ENCODE data around the gene HSPA4. TPM values are rescaled to one million over a fixed set of nuclear protein-coding genes. Genes with fewer than 3 reads are reported as not detected.
A peak's percentile ranks its signal among the peaks of the same experiment; 100 is the strongest.

The HSPA4 gene
- total RNA-seq, 2 donors from 2014 or later, result 245 to 287 TPM

DNA sequence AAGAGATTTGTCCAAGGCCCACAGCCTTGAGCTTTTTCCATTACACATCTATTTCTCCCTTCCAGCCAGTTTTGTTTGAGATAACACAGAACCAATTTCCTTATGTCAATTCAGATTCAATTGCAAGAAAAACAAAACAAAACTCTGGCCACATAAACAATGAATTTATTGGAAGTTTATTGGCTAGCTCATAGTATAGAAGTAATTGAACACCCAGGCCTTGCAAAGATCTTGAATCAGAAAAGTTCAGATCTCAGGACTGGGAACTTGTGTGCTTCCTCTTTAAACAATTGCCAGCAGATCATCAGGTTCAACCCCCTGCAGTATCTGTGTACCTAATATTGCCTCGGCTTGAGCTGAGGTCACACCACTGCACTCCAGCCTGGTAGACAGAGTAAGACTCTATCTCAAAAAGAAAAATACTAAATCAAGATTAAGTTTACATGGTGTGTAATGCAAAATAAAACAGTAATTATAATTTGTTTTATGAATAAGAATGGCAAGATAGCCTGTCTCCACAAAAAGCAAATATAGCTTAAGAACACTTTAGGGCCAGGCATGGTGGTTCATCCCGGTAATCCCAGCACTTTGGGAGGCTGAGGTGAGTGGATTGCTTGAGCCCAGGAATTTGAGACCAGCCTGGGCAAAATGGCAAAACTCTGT, 21.3 kb upstream of the HSPA4 start:
- TF ChIP-seq, protein P1, sequence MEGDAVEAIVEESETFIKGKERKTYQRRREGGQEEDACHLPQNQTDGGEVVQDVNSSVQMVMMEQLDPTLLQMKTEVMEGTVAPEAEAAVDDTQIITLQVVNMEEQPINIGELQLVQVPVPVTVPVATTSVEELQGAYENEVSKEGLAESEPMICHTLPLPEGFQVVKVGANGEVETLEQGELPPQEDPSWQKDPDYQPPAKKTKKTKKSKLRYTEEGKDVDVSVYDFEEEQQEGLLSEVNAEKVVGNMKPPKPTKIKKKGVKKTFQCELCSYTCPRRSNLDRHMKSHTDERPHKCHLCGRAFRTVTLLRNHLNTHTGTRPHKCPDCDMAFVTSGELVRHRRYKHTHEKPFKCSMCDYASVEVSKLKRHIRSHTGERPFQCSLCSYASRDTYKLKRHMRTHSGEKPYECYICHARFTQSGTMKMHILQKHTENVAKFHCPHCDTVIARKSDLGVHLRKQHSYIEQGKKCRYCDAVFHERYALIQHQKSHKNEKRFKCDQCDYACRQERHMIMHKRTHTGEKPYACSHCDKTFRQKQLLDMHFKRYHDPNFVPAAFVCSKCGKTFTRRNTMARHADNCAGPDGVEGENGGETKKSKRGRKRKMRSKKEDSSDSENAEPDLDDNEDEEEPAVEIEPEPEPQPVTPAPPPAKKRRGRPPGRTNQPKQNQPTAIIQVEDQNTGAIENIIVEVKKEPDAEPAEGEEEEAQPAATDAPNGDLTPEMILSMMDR (conservative IDR thresholded peaks at IDR 0.05), result no peak
- WGBS, 2 experiments (ENCODE audit: insufficient coverage in 1 of 2, insufficient read length in 1 of 2), result 56% methylated on average over 1 of the region's 2 CpGs; no CpG with 5 or more reads in 1 of the 2 experiments
- no peak overlapping the region for H3K4me3 Mint-ChIP-seq

DNA sequence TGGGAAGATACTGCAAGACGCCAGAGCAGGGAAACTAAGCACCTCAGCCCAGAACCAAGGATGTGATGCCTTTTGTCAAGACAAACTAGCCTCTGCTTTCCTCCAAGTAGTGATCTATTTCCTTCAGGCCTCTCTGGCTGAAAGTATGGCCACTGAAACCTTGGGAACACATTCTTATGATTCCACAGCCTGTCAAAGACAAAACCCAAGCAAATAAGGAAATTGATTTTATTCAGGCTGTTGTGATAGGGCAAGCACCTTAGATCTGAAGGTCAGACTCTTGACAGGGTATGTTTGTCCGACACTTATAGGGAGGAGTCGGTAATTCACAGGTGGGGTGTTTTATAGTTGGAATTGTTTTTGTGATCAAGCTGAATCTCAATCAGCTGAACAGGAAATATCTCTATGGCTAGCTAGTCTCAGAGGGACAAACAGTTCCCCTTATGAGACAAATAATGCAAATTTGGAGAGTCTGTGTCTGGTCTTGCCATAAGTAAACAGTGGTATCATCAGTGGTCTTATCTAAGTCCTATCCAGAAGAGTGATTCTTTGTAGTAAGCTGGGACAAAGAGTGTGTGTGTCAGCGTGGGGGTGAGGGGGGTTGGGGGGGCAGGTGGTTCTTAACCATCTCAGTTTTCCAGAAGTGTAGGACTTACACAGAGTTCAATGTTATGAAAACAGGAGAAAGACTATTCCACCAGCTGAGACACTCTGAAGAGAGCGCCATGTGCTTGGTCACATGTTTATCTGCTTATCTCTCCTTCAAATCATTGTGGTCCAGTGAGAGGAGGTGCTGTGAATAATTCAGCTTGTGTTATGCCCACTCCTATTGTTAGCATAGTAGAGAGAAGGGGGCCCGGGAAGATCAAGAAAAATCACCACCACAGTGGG, 18.7 kb upstream of the HSPA4 start:
- DNase-seq, result no peak
- Histone ChIP-seq H3K9me3 (ENCODE audit: control insufficient read depth, low read length) (no peaks in the 10 kb centered on the region), H3K9ac (ENCODE audit: extremely low read depth, low read length, poor library complexity, severe bottlenecking) (no peak overlapping the region), H3K27me3 (ENCODE audit: control insufficient read depth, insufficient read depth, low read length, poor library complexity, severe bottlenecking) (no peaks in the 10 kb centered on the region), H3K4me1 (ENCODE audit: control insufficient read depth, insufficient read depth, low read length) (peaks cover 14% of the 10 kb centered on the region), H3K4me3 (ENCODE audit: low read length) (no peak overlapping the region), H3K36me3 (ENCODE audit: control insufficient read depth, insufficient read depth, low read length) (no peaks in the 10 kb centered on the region), H3K27ac (ENCODE audit: low read depth, low read length) (no peak overlapping the region)
- Mint-ChIP-seq H3K9me3 (no peaks in the 10 kb centered on the region), H3K27me3 (ENCODE audit: insufficient read depth) (no peaks in the 10 kb centered on the region), H3K27ac (peak overlapping the region; percentile 91), H3K4me1 (peaks cover 37% of the 10 kb centered on the region), H3K36me3 (ENCODE audit: low read depth) (no peaks in the 10 kb centered on the region), H3K4me3 (no peak overlapping the region)
- WGBS, 2 experiments (ENCODE audit: insufficient coverage in 1 of 2, insufficient read length in 1 of 2), result 71 to 76% methylated on average over 2 to 6 of the region's 6 CpGs
- TF ChIP-seq, protein P1 (conservative IDR thresholded peaks at IDR 0.05), result no peak

More for the DNA sequence above, 21.3 kb upstream of the HSPA4 start:
- no peaks in the 10 kb centered on the region for H3K27me3 Mint-ChIP-seq (ENCODE audit: insufficient read depth)
- H3K4me3 ChIP-seq (ENCODE audit: low read length), result no peak overlapping the region
- no peak for DNase-seq
- H3K4me1 Mint-ChIP-seq, result peaks cover 42% of the 10 kb centered on the region
- H3K9ac ChIP-seq (ENCODE audit: extremely low read depth, low read length, poor library complexity, severe bottlenecking), result no peak overlapping the region
- peak overlapping the region; percentile 31 for H3K27ac Mint-ChIP-seq
- no peaks in the 10 kb centered on the region for H3K36me3 ChIP-seq (ENCODE audit: control insufficient read depth, insufficient read depth, low read length)
- peaks cover 14% of the 10 kb centered on the region for H3K4me1 ChIP-seq (ENCODE audit: control insufficient read depth, insufficient read depth, low read length)
- no peak overlapping the region for H3K27ac ChIP-seq (ENCODE audit: low read depth, low read length)
- no peaks in the 10 kb centered on the region for H3K9me3 ChIP-seq (ENCODE audit: control insufficient read depth, low read length)
- H3K36me3 Mint-ChIP-seq (ENCODE audit: low read depth), result peaks cover 2% of the 10 kb centered on the region
- no peaks in the 10 kb centered on the region for H3K9me3 Mint-ChIP-seq
- H3K27me3 ChIP-seq (ENCODE audit: control insufficient read depth, insufficient read depth, low read length, poor library complexity, severe bottlenecking), result no peaks in the 10 kb centered on the region

DNA sequence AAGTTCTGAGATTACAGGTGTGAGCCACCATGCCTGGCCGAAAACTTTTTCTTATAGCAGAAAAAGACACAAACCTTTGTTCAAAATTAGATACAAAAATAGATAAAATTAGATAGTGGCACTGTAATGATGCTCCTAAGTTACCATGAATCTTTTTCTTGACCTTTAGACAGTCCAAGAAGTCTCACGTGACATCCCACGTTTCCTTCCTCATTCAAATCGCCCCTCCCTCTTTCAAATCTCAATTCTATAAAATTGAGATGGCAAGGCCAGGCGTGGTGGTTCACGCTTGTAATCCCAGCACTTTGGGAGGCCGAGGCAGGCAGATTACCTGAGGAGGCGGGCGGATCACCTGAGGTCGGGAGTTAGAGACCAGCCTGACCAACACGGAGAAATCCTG, 17.7 kb upstream of the HSPA4 start:
- DNase-seq, result no peak
- H3K36me3 Mint-ChIP-seq (ENCODE audit: low read depth), result no peaks in the 10 kb centered on the region
- no peaks in the 10 kb centered on the region for H3K9me3 ChIP-seq (ENCODE audit: control insufficient read depth, low read length)
- H3K4me3 Mint-ChIP-seq, result no peak overlapping the region
- H3K27ac Mint-ChIP-seq, result peak overlapping the region; percentile 13
- TF ChIP-seq, protein P1 (conservative IDR thresholded peaks at IDR 0.05), result no peak
- H3K4me1 ChIP-seq (ENCODE audit: control insufficient read depth, insufficient read depth, low read length), result peaks cover 14% of the 10 kb centered on the region
- no peaks in the 10 kb centered on the region for H3K9me3 Mint-ChIP-seq
- H3K27me3 Mint-ChIP-seq (ENCODE audit: insufficient read depth), result no peaks in the 10 kb centered on the region
- H3K27me3 ChIP-seq (ENCODE audit: control insufficient read depth, insufficient read depth, low read length, poor library complexity, severe bottlenecking), result no peaks in the 10 kb centered on the region
- 95 to 100% methylated on average over 2 to 11 of the region's 11 CpGs for WGBS, 2 experiments (ENCODE audit: insufficient coverage in 1 of 2, insufficient read length in 1 of 2)
- no peak overlapping the region for H3K9ac ChIP-seq (ENCODE audit: extremely low read depth, low read length, poor library complexity, severe bottlenecking)
- H3K36me3 ChIP-seq (ENCODE audit: control insufficient read depth, insufficient read depth, low read length), result no peaks in the 10 kb centered on the region
- no peak overlapping the region for H3K27ac ChIP-seq (ENCODE audit: low read depth, low read length)
- H3K4me1 Mint-ChIP-seq, result peaks cover 37% of the 10 kb centered on the region
- no peak overlapping the region for H3K4me3 ChIP-seq (ENCODE audit: low read length)

Data from endodermal cell (in vitro differentiated cells).